Fibroblast of villous mesenchyme (primary cell): Measurements from ENCODE around the gene MATR3. TPM values are rescaled to one million over a fixed set of nuclear protein-coding genes. Genes with fewer than 3 reads are reported as not detected.
A peak's percentile ranks its signal among the peaks of the same experiment; 100 is the strongest.

Experiments used
- DNase-seq: peaks from one replicate; pipeline ENCODE4 v3.0.0-alpha.2; 2010; ENCODE audit warnings: low read depth
- H3K4me3 ChIP-seq: 2 replicates; pipeline ENCODE4 v1.5.1; 2011; ENCODE audit warnings: low read depth, mild to moderate bottlenecking, low read length
- small RNA-seq: library from RNA; depleted of rRNA; stranded (forward); fragments of <200 nt; gene quantifications from one replicate; pipeline ENCODE3, GENCODE V24; 2012
- total RNA-seq: library from RNA; depleted of rRNA; stranded (reverse); fragments of >200 nt; gene quantifications from 2 replicates; pipeline ENCODE4 v1.2.3, GENCODE V29; 2012
- TF ChIP-seq, protein P1 (sequence below): IDR thresholded peaks from 2 replicates; pipeline ENCODE4 v1.5.1; 2012; ENCODE audit warnings: low read depth, mild to moderate bottlenecking, low read length; ENCODE audit not compliant: insufficient read depth

The MATR3 gene
- total RNA-seq, 1 donor = 239 TPM

- DNase-seq = no peak
- no peak overlapping the region for H3K4me3 ChIP-seq
- TF ChIP-seq, protein P1, sequence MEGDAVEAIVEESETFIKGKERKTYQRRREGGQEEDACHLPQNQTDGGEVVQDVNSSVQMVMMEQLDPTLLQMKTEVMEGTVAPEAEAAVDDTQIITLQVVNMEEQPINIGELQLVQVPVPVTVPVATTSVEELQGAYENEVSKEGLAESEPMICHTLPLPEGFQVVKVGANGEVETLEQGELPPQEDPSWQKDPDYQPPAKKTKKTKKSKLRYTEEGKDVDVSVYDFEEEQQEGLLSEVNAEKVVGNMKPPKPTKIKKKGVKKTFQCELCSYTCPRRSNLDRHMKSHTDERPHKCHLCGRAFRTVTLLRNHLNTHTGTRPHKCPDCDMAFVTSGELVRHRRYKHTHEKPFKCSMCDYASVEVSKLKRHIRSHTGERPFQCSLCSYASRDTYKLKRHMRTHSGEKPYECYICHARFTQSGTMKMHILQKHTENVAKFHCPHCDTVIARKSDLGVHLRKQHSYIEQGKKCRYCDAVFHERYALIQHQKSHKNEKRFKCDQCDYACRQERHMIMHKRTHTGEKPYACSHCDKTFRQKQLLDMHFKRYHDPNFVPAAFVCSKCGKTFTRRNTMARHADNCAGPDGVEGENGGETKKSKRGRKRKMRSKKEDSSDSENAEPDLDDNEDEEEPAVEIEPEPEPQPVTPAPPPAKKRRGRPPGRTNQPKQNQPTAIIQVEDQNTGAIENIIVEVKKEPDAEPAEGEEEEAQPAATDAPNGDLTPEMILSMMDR = no peak
These were observed 84.7 kb downstream of the MATR3 start for GRCh38 chr5:139378101-139378825.

DNA sequence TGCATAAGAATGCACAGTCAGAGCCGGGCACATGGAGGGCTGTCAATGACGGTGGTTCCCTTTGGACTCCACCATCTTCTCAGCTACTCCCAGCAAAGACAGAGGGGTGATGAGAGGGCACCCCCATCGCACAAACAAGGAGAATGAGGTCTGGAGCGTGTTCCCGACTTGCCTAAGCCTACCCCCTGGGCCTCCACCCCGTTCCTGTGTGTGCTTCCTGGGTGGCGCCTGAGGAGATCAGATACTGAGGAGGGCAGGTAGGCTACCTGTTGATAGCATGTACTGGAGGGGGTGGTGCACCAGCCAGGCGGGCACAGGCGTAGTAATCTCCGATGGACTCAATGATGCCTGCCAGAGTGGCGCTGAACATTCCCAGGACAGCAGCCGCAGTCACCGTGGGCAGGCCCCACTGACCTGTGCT, 85.4 kb downstream of the MATR3 start:
- TF ChIP-seq, protein P1 = no peak
- H3K4me3 ChIP-seq = no peak overlapping the region
- no peak for DNase-seq

DNA sequence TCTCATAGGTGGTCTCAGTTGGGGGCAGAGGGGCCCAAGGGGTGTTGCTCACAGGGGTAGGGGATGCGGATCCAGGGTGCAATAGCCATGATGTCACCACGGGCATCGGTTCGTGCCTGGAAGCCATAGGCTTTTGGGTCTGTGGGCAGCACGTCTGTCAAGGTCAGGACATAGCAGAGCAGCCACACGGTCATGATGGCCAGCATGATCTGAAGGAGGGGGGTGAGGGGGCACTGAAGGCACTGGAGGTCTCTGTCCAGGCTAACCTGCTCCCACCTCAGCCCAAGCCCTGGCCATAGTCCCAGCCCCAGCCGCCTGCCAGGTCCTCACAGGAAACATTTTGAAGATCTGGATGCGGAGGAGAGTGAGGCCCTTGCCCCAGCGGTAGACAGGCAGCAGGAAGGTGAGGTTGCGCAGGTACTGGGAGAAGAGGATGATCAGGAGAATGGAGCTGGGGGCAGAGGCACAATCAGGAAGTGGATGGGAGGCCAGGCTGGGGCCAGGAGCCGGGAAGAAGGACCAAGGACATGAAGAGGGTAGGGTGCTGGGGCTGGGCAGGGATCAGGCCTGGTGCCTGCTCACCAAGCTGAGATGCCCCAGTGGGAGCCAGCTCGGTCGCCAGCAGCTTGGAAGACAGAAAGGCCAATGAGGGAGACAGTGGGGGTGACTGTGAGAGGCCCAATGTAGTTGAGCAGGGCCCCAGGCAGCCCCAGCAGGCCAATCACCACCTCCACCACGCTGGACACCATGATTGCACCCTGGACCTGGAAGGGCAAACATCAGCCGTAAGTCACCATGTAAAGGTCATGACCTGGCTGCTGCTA, 86.3 kb downstream of the MATR3 start:
- no peak for DNase-seq
- TF ChIP-seq, protein P1 = no peak
- no peak overlapping the region for H3K4me3 ChIP-seq

Small RNA genes within 50 kb of the gene (small RNA-seq; reads per million reads assigned to genes)
- gene RNA5SP195 = not detected
- gene SNORA74A = 398 reads per million, percentile 98 among the genes with 10 or more reads in this experiment
- 31.0 reads per million, percentile 95 among the genes with 10 or more reads in this experiment for gene SNORA74D

Other genes starting within 250 kb of the MATR3 start
- gene SIL1, start 95.4 kb upstream of the MATR3 start, total RNA-seq = 53.5 and 57.0 TPM in 2 replicates
- 35.1 and 56.1 TPM in 2 replicates for gene PAIP2, start 48.1 kb downstream of the MATR3 start, total RNA-seq
- gene SLC23A1, start 89.6 kb downstream of the MATR3 start, total RNA-seq = not detected in 2 replicates
- gene MZB1, start 96.2 kb downstream of the MATR3 start, total RNA-seq = under 0.01 and 0.43 TPM in 2 replicates
- 3.9 and 4.3 TPM in 2 replicates for gene PROB1, start 101.4 kb downstream of the MATR3 start, total RNA-seq
- gene SPATA24, start 110.3 kb downstream of the MATR3 start, total RNA-seq = 3.9 and 5.2 TPM in 2 replicates
- gene DNAJC18, start 145.8 kb downstream of the MATR3 start, total RNA-seq = 8.1 and 16.4 TPM in 2 replicates
- gene ECSCR, start 169.0 kb downstream of the MATR3 start, total RNA-seq = not detected in 2 replicates
- not detected in 2 replicates for gene SMIM33, start 177.3 kb downstream of the MATR3 start, total RNA-seq
- 25.9 and 26.7 TPM in 2 replicates for gene STING1, start 189.0 kb downstream of the MATR3 start, total RNA-seq